RWPE2 (cell line): ENCODE data around the gene LGALSL.
"Not testable (repeated sequence)": the region's sequence is repeated elsewhere in the genome, so short reads cannot be mapped to it uniquely, and the experiment has no call there.

Source experiments
- ATAC-seq: fragments of 200-7000 bp; cut with Tn5 transposase; 3 replicates; pipeline ENCODE4 v1.9.1; 2021; ENCODE audit warnings: low read depth
- DNase-seq: peaks from one replicate; pipeline ENCODE4 v3.0.0-alpha.2; 2020; ENCODE audit warnings: low spot score
- H3K27ac ChIP-seq: fragments of 450-650 bp; 2 replicates; pipeline ENCODE4 v1.5.1; 2017; ENCODE audit warnings: mild to moderate bottlenecking; ENCODE audit not compliant: poor library complexity, severe bottlenecking
- H3K27me3 ChIP-seq: fragments of 250-450 bp; sonication (Bioruptor Pico); 2 replicates; pipeline ENCODE4 v1.5.1; 2021; ENCODE audit warnings: mild to moderate bottlenecking, moderate library complexity; ENCODE audit not compliant: insufficient read depth, poor library complexity, severe bottlenecking
- H3K36me3 ChIP-seq: fragments of 250-450 bp; sonication (Bioruptor Pico); 2 replicates; pipeline ENCODE4 v1.5.1; 2020; ENCODE audit warnings: low read depth, mild to moderate bottlenecking, moderate library complexity
- H3K4me1 ChIP-seq: fragments of 250-450 bp; sonication (Bioruptor Pico); 2 replicates; pipeline ENCODE4 v1.5.1; 2021; ENCODE audit warnings: mild to moderate bottlenecking, moderate library complexity; ENCODE audit not compliant: insufficient read depth, poor library complexity, severe bottlenecking
- H3K4me3 ChIP-seq: fragments of 250-450 bp; sonication (Bioruptor Pico); 2 replicates; pipeline ENCODE4 v1.5.1; 2021; ENCODE audit warnings: mild to moderate bottlenecking, moderate library complexity; ENCODE audit not compliant: severe bottlenecking
- H3K9me3 ChIP-seq: fragments of 250-450 bp; sonication (Bioruptor Pico); 2 replicates; pipeline ENCODE4 v1.5.1; 2021; ENCODE audit warnings: mild to moderate bottlenecking, moderate library complexity; ENCODE audit not compliant: severe bottlenecking
- TF ChIP-seq, protein P1 (sequence below): fragments of 450-650 bp; IDR thresholded peaks from one replicate; pipeline ENCODE4 v1.5.1; 2017; ENCODE audit warnings: mild to moderate bottlenecking, moderate library complexity; ENCODE audit not compliant: poor library complexity, severe bottlenecking

Gene LGALSL

DNA sequence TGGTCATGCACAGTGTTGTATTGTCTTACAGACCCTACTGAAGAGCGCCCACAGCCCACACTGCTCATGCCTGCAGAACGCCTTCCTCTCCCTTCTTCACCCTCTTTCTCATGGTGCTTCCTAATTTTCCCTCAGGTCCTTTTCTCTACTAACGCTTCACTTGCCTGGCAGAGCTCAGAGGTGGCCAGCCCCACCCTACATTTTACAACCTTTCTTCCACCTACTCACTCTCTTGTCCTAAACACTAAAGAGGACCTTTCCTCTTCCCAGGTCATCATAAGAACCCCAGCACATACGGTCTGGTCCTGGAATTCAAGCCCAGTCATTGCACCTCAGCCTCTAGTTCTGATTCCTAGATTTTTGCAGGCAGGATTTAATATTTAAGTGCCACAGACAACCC, 11.7 kb upstream of the LGALSL start:
- Histone ChIP-seq H3K36me3 (no peaks in the 10 kb centered on the region), H3K4me3 (no peak overlapping the region), H3K27ac (no peak overlapping the region), H3K9me3 (no peaks in the 10 kb centered on the region), H3K27me3 (no peaks in the 10 kb centered on the region), H3K4me1 (no peaks in the 10 kb centered on the region)
- DNase-seq (no peak), ATAC-seq (no peak)
- TF ChIP-seq, protein P1, sequence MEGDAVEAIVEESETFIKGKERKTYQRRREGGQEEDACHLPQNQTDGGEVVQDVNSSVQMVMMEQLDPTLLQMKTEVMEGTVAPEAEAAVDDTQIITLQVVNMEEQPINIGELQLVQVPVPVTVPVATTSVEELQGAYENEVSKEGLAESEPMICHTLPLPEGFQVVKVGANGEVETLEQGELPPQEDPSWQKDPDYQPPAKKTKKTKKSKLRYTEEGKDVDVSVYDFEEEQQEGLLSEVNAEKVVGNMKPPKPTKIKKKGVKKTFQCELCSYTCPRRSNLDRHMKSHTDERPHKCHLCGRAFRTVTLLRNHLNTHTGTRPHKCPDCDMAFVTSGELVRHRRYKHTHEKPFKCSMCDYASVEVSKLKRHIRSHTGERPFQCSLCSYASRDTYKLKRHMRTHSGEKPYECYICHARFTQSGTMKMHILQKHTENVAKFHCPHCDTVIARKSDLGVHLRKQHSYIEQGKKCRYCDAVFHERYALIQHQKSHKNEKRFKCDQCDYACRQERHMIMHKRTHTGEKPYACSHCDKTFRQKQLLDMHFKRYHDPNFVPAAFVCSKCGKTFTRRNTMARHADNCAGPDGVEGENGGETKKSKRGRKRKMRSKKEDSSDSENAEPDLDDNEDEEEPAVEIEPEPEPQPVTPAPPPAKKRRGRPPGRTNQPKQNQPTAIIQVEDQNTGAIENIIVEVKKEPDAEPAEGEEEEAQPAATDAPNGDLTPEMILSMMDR, result no peak

DNA sequence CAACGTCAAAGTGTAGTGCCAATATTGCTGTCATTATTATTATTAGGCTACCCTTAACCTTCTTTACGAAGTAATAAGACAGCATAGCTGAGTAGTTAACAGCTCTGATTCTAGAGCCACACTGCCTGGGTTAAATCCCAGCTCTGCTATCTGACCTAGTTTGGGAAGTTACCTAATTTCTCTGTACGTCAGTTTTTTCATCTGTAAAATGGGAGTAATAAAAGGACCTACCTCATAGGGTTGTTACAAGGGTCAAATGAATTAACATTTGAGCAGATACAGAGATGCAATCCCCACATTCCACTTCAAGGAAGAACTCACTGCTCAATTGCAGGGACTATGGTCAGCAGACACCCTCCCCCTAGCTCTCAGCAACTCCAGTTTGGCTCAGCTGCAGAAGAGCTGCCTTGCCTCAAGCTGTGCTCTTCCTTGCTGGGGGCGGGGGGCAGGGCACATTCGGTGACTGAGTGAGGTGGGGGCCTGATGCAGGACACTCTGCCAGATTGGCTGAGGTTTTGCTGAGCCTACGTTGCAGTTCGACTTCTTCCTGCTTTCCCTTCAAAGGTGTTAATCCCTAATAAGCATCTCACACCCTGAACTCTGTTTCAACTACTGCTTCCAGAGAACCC, 11.0 kb upstream of the LGALSL start:
- Histone ChIP-seq H3K27ac (no peak overlapping the region), H3K4me1 (no peaks in the 10 kb centered on the region), H3K9me3 (no peaks in the 10 kb centered on the region), H3K4me3 (no peak overlapping the region), H3K27me3 (no peaks in the 10 kb centered on the region), H3K36me3 (no peaks in the 10 kb centered on the region)
- TF ChIP-seq, protein P1, result no peak
- ATAC-seq, result no peak
- no peak for DNase-seq

DNA sequence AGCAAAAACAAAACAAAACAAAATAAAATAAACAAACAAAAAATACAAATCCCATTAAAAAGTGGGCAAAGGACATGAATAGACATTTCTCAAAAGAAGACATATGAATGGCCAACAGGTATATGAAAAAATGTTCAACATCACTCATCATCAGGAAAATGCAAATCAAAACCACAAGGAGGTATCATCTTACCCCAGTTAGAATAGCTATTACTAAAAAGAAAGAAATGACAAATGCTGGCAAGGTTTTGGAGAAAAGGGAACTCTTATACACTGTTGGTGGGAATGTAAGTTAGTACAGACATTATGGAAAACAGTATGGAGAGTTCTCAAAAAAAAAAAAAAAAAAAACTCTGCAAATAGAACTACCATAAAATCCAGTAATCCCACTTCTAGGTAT, 8.0 kb upstream of the LGALSL start:
- not testable (repeated sequence) for H3K4me1 ChIP-seq, H3K4me3 ChIP-seq, H3K27ac ChIP-seq, DNase-seq, H3K27me3 ChIP-seq, H3K36me3 ChIP-seq, H3K9me3 ChIP-seq
- ATAC-seq, result 0 out of 3 replicates have a peak, but pooled peaks have one; percentile 31

DNA sequence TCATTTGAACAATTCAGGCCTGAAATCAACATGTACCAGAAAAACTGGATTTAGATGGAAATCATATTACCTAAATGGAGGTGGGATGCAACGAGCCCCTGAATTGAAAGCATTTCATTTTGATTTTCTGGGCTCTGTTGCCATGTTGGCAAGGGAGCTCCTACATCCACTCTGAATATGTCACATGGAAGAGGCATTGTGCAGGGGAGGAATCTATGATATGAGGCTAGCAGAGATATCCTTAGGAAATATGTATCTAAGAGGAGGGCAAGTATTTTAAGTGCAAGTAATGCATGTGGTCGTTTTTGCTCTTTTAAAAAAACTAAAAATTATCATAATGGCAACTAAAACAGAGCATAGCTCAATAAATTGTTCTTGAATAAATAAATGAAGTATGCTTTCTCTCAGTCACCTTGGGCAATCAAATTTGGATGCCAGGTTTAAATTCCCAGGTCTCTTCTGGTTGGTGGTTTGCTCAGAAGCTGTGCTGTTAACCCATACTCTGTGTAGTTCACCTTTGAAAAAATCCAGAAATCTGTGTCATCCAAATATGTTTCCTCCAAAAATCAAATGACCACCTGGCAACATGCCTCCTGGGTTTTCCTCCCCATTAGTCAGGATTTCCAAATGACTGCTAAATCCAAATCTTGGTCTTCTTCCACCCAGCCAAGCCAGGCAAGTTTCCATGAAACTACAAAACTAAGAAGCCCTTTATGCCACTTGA, 6.5 kb upstream of the LGALSL start:
- TF ChIP-seq, protein P1, result no peak
- H3K27me3 ChIP-seq, result no peaks in the 10 kb centered on the region
- H3K9me3 ChIP-seq, result no peaks in the 10 kb centered on the region

DNA sequence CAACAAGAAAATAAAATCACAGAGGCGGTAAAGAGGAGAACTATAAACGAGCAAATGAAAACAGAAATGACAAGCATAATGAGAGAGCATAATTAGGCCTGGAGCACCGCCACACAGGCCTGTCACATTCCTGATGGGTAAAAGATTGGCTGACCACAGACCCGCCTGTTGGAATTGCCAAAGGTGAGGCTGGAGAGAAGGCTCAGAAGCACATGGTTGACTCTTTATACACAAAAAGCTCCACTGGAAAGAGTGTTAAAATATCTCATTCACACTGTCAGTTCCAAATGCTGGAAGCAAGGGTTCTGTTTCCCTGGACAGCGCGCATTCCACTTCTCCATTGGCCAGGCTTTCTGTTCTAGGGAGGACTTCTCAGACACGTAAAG, 5.9 kb upstream of the LGALSL start:
- DNase-seq, result no peak

More for the DNA sequence above, 6.5 kb upstream of the LGALSL start:
- DNase-seq (no peak), ATAC-seq (no peak)
- no peak overlapping the region for H3K4me3 ChIP-seq
- peaks cover under 1% of the 10 kb centered on the region for H3K4me1 ChIP-seq
- no peaks in the 10 kb centered on the region for H3K36me3 ChIP-seq
- no peak overlapping the region for H3K27ac ChIP-seq

More for the DNA sequence above, 5.9 kb upstream of the LGALSL start:
- Histone ChIP-seq H3K4me3 (no peak overlapping the region), H3K27me3 (no peaks in the 10 kb centered on the region), H3K36me3 (no peaks in the 10 kb centered on the region), H3K9me3 (no peaks in the 10 kb centered on the region), H3K27ac (no peak overlapping the region), H3K4me1 (peaks cover 6% of the 10 kb centered on the region)
- TF ChIP-seq, protein P1, result no peak
- no peak for ATAC-seq
